SK-MEL-5 (cell line): Measurements from ENCODE around the gene HS3ST4. TPM values are rescaled to one million over a fixed set of nuclear protein-coding genes. Genes with fewer than 3 reads are reported as not detected.
"Not testable (repeated sequence)": the region's sequence is repeated elsewhere in the genome, so short reads cannot be mapped to it uniquely, and the experiment has no call there.

Experiments used
- DNase-seq: peaks from one replicate; pipeline ENCODE4 v3.0.0-alpha.2; 2016; ENCODE audit warnings: low read depth, low spot score
- in situ Hi-C: cut with HindIII; loops from 2 replicates; pipeline ENCODE4 v1.10.0; 2016; ENCODE audit warnings: low sequenced_read_pairs, high pct_unique_total_duplicates, low pct_unique_long_range_greater_than_20kb
- total RNA-seq: library from RNA; depleted of rRNA; stranded (reverse); fragments of >200 nt; shearing (Covaris generic); gene quantifications from 2 replicates; pipeline ENCODE4 v1.2.3, GENCODE V29; 2014

The HS3ST4 gene
- total RNA-seq, 1 experiment from 2014 or later = not detected

DNA sequence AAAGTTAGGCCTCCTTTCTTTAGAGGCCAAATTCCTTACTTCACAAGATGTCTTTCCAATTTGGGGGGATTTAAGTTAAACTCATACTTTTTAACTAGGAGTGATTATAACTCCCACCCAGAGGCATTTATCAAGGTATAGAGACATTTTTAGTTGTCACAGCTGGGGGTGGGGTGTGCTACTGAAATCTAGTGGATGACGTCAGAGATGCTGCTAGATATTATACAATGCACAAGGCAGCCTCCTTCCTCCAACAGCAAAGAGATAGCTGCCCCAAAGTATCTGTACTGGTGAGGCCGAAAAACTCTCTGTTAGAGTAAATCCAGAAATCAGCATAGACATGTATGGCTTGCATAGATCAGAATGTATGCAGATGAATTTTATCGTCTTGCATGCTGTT, 324.0 kb downstream of the HS3ST4 start:
- in situ Hi-C loops = no loop called here
- no peak for DNase-seq

GRCh38 chr16:26016989-26017388, 325.2 kb downstream of the HS3ST4 start:
- DNase-seq = no peak
- in situ Hi-C loops = no loop called here

DNA sequence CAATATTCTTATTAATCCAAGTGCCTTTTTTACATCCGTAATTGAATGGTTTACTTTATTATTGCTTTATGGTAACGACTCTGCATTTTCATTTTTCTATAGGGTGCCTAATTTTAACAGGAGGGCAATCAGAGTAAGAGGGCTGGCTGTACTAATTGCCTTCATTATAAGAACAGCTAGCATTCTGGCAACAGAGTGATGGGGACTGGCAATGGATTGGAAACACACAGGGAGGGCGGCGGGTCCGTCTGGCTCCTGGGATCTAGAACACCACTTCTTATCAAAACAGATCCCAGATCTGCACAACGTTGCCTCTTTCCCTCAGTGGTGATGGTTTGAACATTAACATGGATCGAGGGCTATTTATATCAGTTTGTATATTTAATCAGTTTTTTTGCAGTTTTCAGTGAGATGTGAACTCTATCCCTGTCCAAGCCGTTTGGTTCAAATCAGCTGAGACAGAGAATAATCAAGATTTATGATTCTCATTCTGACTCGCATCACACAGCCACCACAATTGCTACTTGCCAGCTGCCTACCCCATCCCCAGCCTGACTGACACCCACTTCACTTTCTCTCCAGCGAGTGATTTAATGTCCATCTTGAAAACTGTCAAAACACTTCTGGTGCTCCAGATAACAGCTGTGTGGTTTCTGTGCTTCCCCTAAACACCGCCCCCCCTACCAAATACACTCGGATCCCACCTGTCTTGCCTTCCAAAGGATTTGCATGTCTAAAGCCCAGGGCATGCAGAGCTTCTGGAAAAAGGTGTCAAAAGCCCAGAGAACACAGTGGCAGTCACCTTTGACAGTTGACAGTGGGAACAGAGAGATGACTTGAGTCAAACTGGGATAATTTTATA, 327.9 kb downstream of the HS3ST4 start:
- no peak for DNase-seq
- in situ Hi-C loops = no loop called here

- in situ Hi-C loops = no loop called here
- DNase-seq = peak; percentile 46
Observed at GRCh38 chr16:26026709-26027450, 335.1 kb downstream of the HS3ST4 start.

DNA sequence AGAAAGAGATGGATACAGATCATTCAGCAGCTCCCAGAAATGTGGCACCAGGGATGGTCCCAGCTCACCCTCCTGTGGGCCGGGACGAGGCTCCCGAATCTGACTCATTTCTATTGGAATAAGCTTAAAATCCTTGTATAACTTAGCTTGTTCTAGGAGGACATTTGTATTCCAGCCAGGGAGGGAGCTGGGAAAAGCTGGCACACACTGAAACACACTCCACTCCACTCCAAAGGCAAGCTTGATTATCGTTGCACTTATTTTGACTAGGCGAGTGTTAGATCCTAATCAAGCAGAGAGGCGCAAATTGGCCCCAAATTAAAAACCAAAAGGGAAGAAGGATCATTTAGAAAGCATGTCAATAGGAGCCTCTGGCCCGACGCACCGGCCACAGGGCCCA, 339.5 kb downstream of the HS3ST4 start:
- no peak for DNase-seq
- in situ Hi-C loops = no loop called here

GRCh38 chr16:26032661-26033060, 340.9 kb downstream of the HS3ST4 start:
- in situ Hi-C loops, DNase-seq: not testable (repeated sequence)

GRCh38 chr16:26041952-26042668, 350.4 kb downstream of the HS3ST4 start:
- DNase-seq = no peak
- in situ Hi-C loops = no loop called here

DNA sequence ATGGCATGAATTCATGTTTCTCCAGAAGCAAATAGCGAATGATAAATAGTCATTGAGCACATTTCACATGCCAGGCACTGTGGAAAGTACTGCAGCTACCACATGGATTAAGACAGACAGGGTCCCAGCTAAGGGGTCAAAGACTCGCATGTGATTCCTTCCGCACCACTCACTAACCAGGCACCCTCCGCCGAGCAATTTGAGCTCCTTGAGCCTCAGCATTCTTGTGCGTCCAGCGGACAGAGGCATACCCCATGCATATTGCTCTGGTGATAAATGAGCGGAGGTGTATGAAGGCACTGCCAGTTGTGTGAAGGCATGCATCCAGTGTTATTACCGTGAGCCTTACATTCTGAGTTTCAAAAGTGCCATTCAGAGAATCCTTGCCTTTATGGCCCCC, 358.7 kb downstream of the HS3ST4 start:
- in situ Hi-C loops = no loop called here
- no peak for DNase-seq

DNA sequence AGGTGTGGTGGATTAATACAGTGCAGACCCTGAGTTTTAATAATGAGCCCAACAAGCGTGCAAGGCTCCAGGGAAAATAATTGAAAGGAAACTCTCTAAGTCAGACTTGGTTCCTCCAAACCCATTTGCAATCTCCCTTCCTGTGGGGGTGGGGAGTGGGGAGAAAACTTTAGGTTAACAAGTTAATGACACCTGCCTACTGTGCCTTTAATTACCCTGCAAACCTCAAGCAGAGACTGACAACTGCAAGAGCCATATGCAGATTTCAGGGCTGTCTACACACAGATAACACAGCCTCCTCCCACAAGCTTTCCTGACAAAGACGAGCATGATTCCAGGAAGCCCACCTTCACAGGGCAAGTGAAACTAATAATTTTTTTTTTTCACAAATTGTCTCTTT, 359.3 kb downstream of the HS3ST4 start:
- in situ Hi-C loops = no loop called here
- DNase-seq = no peak

GRCh38 chr16:26053889-26054288, 362.1 kb downstream of the HS3ST4 start:
- in situ Hi-C loops = no loop called here
- DNase-seq = no peak

DNA sequence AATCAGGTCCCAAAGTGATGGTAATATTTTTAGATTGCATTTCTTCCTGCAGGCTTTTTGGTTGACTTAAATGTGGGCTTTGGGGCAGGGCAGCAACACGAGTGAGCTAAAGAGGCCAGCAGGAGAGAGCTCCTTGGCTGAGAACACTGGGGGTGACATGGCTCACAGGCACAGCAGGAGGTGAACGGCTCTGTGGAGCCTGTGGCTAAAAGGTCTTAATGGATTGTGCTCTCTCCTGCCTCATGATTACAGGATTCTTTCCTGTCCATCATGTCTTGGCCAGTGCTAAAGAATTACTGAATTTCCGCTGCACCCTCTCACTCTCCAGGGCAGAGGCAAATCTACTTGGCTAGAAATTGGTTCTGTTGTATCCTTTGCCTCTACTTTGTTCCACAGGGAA, 366.6 kb downstream of the HS3ST4 start:
- DNase-seq = no peak
- in situ Hi-C loops = no loop called here

DNA sequence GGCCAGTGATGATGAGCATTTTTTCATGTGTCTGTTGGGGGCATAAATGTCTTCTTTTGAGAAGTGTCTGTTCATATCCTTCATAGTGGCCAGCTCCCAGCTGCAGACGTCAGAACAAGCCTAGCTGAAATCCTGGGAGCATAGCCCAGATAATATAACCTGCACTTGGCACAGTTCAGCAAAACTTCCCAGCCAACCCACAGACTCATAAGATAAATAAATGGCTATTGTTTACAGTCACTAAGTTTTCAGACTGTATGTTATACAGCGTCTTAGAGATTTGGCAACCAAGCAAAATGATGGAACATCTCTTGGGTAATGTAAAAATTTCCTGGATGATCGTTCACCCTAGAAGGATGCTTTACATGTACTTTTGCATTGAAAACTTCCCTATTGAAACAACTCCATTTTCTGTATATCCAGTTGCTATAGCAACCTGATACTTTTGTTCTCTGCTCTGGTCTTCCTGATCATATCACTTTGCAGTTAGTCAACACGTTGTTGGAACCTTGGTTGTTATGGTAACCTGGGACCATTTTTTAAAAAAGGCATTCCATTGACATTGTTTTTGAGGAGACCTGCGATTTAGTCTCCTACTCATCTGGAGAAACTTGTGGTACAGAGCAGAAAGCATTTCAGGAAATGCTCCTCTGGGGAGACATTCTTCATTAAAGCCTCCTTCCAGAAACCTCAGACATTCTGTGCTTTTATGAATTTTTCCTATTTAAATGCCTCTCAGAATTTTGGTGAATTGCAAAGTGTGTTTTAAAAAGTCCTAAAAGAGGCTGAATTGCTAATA, 378.7 kb downstream of the HS3ST4 start:
- DNase-seq = no peak
- in situ Hi-C loops = no loop called here

DNA sequence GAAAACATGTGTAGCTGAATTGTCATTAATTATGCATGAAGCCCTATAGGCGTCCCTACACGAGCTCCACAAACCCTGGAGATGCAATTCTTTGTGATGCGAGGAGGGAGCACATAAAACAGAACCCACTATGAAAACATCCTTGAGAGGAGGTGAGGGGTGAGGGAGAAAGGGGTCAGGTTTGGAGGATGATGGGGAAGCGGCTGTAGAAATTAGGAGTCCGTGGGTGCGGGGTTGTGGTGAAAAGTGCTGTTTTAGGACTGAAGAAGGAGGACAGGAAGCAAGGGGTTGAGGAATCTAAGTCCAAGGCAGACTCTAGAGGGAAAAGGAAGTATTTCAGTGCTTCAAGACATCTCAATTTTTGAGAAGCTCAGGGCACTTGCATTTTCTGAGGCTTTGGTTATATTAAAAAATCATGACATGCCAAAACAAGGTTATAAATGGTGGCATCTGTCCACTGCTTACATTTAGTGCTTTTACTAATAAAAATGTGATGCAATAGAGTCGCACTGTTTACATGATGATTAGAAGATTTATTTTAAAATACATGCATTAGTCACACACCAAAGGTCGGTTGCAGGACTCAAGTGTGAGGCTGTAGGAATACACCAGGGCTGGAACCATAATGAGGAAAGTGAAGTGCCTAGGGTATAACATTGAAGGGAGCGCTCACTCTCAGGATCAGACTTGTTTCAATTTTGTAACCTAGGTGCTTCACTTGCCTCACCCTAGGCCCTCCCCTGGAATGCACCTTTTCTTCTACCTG, 379.5 kb downstream of the HS3ST4 start:
- in situ Hi-C loops = no loop called here

GRCh38 chr16:26078716-26079355, 387.1 kb downstream of the HS3ST4 start:
- in situ Hi-C loops = no loop called here

More for the DNA sequence above, 379.5 kb downstream of the HS3ST4 start:
- DNase-seq = no peak

GRCh38 chr16:26087091-26087490, 395.3 kb downstream of the HS3ST4 start:
- DNase-seq = no peak
- in situ Hi-C loops = no loop called here

More at GRCh38 chr16:26078716-26079355, 387.1 kb downstream of the HS3ST4 start:
- no peak for DNase-seq

- DNase-seq = no peak
- in situ Hi-C loops = no loop called here
Observed at GRCh38 chr16:26091511-26091910, 399.8 kb downstream of the HS3ST4 start.
